ENCODE results near the gene ACOT9. TPM values are rescaled to one million over a fixed set of nuclear protein-coding genes. Genes with fewer than 3 reads are reported as not detected.
"Not testable (repeated sequence)": the region's sequence is repeated elsewhere in the genome, so short reads cannot be mapped to it uniquely, and the experiment has no call there.

Gene ACOT9
- total RNA-seq, 5 donors from 2014 or later (not counting 1 experiment from before 2014, with no cell fraction given), result 15.0 to 22.1 (median 19.2) TPM

- no peaks in the 10 kb centered on the region for H3K36me3 Mint-ChIP-seq
- peaks cover 0 to 3% of the 10 kb centered on the region in 2 experiments for H3K4me1 ChIP-seq (ENCODE audit: control insufficient read depth in 1 of 2, extremely low read depth in 1 of 2, insufficient read depth in 2 of 2, low read length in 2 of 2)
- DNase-seq, result no peak
- no peak overlapping the region for H3K4me3 Mint-ChIP-seq
- H3K36me3 ChIP-seq (ENCODE audit: control insufficient read depth in 2 of 2, extremely low read depth in 1 of 2, insufficient read depth in 1 of 2, low read length in 1 of 2), result peaks cover 0 to 2% of the 10 kb centered on the region in 2 donors
- ATAC-seq (replicated peaks in 1 of 4), result no peak
- H3K4me3 ChIP-seq (ENCODE audit: control insufficient read depth in 1 of 2, extremely low read depth in 1 of 2, low read length in 1 of 2), result no peak overlapping the region
- no peaks in the 10 kb centered on the region for H3K9me3 ChIP-seq
- no CpG with 5 or more reads among the region's 1 CpG for WGBS (ENCODE audit: insufficient coverage)
- ChIA-PET POLR2A (no interaction called here), CTCF (no interaction called here)
- H3K27me3 Mint-ChIP-seq, result peaks cover 0 to 3% of the 10 kb centered on the region in 2 donors
- H3K4me1 Mint-ChIP-seq, result peaks cover 24 to 30% (median 24%) of the 10 kb centered on the region in 3 donors
- no peaks in the 10 kb centered on the region for H3K9me3 Mint-ChIP-seq
- peak overlapping the region; percentile 60 to 90 for H3K27ac Mint-ChIP-seq
- no peaks in the 10 kb centered on the region for H3K27me3 ChIP-seq (replicated peaks in 1 of 2; ENCODE audit: control insufficient read depth in 2 of 2, extremely low read depth in 1 of 2, insufficient read depth in 2 of 2, low read length in 1 of 2)
- no peak overlapping the region for H3K27ac ChIP-seq (ENCODE audit: low read length)
These were observed 81.4 kb downstream of the ACOT9 start for GRCh38 chrX:23661671-23662070.

GRCh38 chrX:23660766-23661132 lies 82.3 kb downstream of the ACOT9 start:
- DNase-seq (no peak), ATAC-seq (replicated peaks in 1 of 4) (no peak)
- ChIA-PET POLR2A (no interaction called here), CTCF (no interaction called here)
- H3K9me3 Mint-ChIP-seq, result no peaks in the 10 kb centered on the region
- Histone ChIP-seq H3K4me1 (ENCODE audit: control insufficient read depth in 1 of 2, extremely low read depth in 1 of 2, insufficient read depth in 2 of 2, low read length in 2 of 2) (peaks cover 0 to 3% of the 10 kb centered on the region in 2 experiments), H3K9me3 (no peaks in the 10 kb centered on the region), H3K27me3 (replicated peaks in 1 of 2; ENCODE audit: control insufficient read depth in 2 of 2, extremely low read depth in 1 of 2, insufficient read depth in 2 of 2, low read length in 1 of 2) (no peaks in the 10 kb centered on the region), H3K27ac (ENCODE audit: low read length) (no peak overlapping the region), H3K36me3 (ENCODE audit: control insufficient read depth in 2 of 2, extremely low read depth in 1 of 2, insufficient read depth in 1 of 2, low read length in 1 of 2) (peaks cover 0 to 2% of the 10 kb centered on the region in 2 donors), H3K4me3 (ENCODE audit: control insufficient read depth in 1 of 2, extremely low read depth in 1 of 2, low read length in 1 of 2) (no peak overlapping the region)
- H3K4me1 Mint-ChIP-seq, result peaks cover 23 to 24% (median 24%) of the 10 kb centered on the region in 3 donors
- WGBS (ENCODE audit: insufficient coverage), result no CpG with 5 or more reads among the region's 2 CpGs
- no peaks in the 10 kb centered on the region for H3K27me3 Mint-ChIP-seq
- H3K36me3 Mint-ChIP-seq, result no peaks in the 10 kb centered on the region
- H3K4me3 Mint-ChIP-seq, result no peak overlapping the region
- H3K27ac Mint-ChIP-seq, result no peak overlapping the region

DNA sequence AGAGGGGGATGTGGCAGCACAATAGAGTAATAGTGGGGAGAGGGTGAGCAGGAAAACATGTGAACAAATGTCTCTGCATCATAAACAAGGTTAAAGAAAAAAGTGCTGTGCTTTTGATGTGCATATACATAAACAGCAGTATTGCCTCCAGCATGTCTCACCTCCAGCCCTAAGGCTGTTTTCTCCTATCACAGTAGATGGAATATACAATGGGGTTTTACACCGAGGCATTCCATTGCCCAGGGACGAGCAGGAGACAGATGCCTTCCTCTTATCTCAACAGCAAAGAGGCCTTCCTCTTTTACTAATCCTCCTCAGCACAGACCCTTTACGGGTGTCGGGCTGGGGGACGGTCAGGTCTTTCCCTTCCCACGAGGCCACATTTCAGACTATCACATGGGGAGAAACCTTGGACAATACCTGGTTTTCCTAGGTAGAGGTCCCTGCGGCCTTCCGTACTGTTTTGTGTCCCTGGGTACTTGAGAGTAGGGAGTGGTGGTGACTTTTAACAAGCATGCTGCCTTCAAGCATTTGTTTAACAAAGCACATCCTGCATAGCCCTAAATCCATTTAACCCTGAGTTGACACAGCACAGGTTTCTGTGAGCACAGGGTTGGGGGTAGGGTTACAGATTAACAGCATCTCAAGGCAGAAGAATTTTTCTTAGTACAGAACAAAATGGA lies 82.9 kb downstream of the ACOT9 start:
- H3K36me3 Mint-ChIP-seq; H3K4me3 Mint-ChIP-seq; DNase-seq; ATAC-seq (replicated peaks in 1 of 4); H3K27me3 ChIP-seq (replicated peaks in 1 of 2; ENCODE audit: control insufficient read depth in 2 of 2, extremely low read depth in 1 of 2, insufficient read depth in 2 of 2, low read length in 1 of 2); H3K9me3 Mint-ChIP-seq; H3K27ac ChIP-seq (ENCODE audit: low read length); H3K27me3 Mint-ChIP-seq; H3K36me3 ChIP-seq (ENCODE audit: control insufficient read depth in 2 of 2, extremely low read depth in 1 of 2, insufficient read depth in 1 of 2, low read length in 1 of 2); H3K9me3 ChIP-seq; H3K4me3 ChIP-seq (ENCODE audit: control insufficient read depth in 1 of 2, extremely low read depth in 1 of 2, low read length in 1 of 2); H3K27ac Mint-ChIP-seq; POLR2A ChIA-PET; CTCF ChIA-PET; H3K4me1 ChIP-seq (ENCODE audit: control insufficient read depth in 1 of 2, extremely low read depth in 1 of 2, insufficient read depth in 2 of 2, low read length in 2 of 2): not testable (repeated sequence)
- WGBS (ENCODE audit: insufficient coverage), result 100% methylated on average over 1 of the region's 8 CpGs
- H3K4me1 Mint-ChIP-seq, result peaks cover 23 to 24% (median 24%) of the 10 kb centered on the region in 3 donors

DNA sequence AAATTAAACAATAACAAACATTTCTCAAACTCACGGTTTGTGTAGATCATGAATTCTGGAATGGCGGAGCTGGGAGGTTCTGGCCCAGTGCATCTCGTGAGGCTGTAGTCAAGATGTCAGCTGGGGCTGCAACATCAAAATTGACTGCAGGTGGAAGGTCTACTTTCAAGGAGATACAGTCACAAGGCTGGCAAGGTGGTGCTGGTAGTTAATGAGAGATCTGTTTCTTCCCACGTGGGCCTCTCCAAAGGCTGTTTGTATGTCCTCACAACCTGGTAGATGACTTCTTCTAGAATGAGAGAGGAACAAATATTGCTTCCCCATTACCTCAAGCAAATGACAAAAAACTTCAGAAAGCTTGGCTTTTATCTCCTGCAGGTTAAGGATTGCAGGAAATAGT lies 83.7 kb downstream of the ACOT9 start:
- H3K36me3 Mint-ChIP-seq, result no peaks in the 10 kb centered on the region
- POLR2A ChIA-PET, result no interaction called here
- H3K9me3 ChIP-seq, result no peaks in the 10 kb centered on the region
- H3K4me3 ChIP-seq (ENCODE audit: control insufficient read depth in 1 of 2, extremely low read depth in 1 of 2, low read length in 1 of 2), result no peak overlapping the region
- H3K27me3 ChIP-seq (replicated peaks in 1 of 2; ENCODE audit: control insufficient read depth in 2 of 2, extremely low read depth in 1 of 2, insufficient read depth in 2 of 2, low read length in 1 of 2), result no peaks in the 10 kb centered on the region
- no peak overlapping the region for H3K27ac Mint-ChIP-seq
- H3K9me3 Mint-ChIP-seq, result no peaks in the 10 kb centered on the region
- ATAC-seq (replicated peaks in 1 of 4), result no peak
- H3K4me1 Mint-ChIP-seq, result peaks cover 23 to 24% (median 24%) of the 10 kb centered on the region in 3 donors
- no peak overlapping the region for H3K27ac ChIP-seq (ENCODE audit: low read length)
- no CpG with 5 or more reads among the region's 4 CpGs for WGBS (ENCODE audit: insufficient coverage)
- H3K4me3 Mint-ChIP-seq, result no peak overlapping the region
- DNase-seq, result no peak
- peaks cover 0 to under 1% of the 10 kb centered on the region in 2 donors for H3K27me3 Mint-ChIP-seq
- peaks cover 0 to 2% of the 10 kb centered on the region in 2 donors for H3K36me3 ChIP-seq (ENCODE audit: control insufficient read depth in 2 of 2, extremely low read depth in 1 of 2, insufficient read depth in 1 of 2, low read length in 1 of 2)
- CTCF ChIA-PET, result no interaction called here
- H3K4me1 ChIP-seq (ENCODE audit: control insufficient read depth in 1 of 2, extremely low read depth in 1 of 2, insufficient read depth in 2 of 2, low read length in 2 of 2), result peaks cover 0 to 3% of the 10 kb centered on the region in 2 experiments

GRCh38 chrX:23656684-23657083 lies 86.4 kb downstream of the ACOT9 start:
- Mint-ChIP-seq H3K27ac (no peak overlapping the region), H3K9me3 (no peaks in the 10 kb centered on the region), H3K27me3 (peaks cover 0 to 16% of the 10 kb centered on the region in 2 donors), H3K36me3 (no peaks in the 10 kb centered on the region), H3K4me3 (no peak overlapping the region), H3K4me1 (peaks cover 10 to 11% (median 10%) of the 10 kb centered on the region in 3 donors)
- peaks cover 0 to 2% of the 10 kb centered on the region in 2 donors for H3K36me3 ChIP-seq (ENCODE audit: control insufficient read depth in 2 of 2, extremely low read depth in 1 of 2, insufficient read depth in 1 of 2, low read length in 1 of 2)
- CTCF ChIA-PET, result interaction anchor here in 1 of 2 donors (0.6 kb wide), 1 partner anchor 1681 kb away, joined by 7 read pairs; no protein-coding TSS in a partner anchor
- ATAC-seq (replicated peaks in 1 of 4) (no peak), DNase-seq (no peak)
- no peaks in the 10 kb centered on the region for H3K9me3 ChIP-seq
- H3K4me1 ChIP-seq (ENCODE audit: control insufficient read depth in 1 of 2, extremely low read depth in 1 of 2, insufficient read depth in 2 of 2, low read length in 2 of 2), result no peaks in the 10 kb centered on the region
- H3K27ac ChIP-seq (ENCODE audit: low read length), result no peak overlapping the region
- H3K27me3 ChIP-seq (replicated peaks in 1 of 2; ENCODE audit: control insufficient read depth in 2 of 2, extremely low read depth in 1 of 2, insufficient read depth in 2 of 2, low read length in 1 of 2), result no peaks in the 10 kb centered on the region
- POLR2A ChIA-PET, result no interaction called here
- no peak overlapping the region for H3K4me3 ChIP-seq (ENCODE audit: control insufficient read depth in 1 of 2, extremely low read depth in 1 of 2, low read length in 1 of 2)
- WGBS (ENCODE audit: insufficient coverage), result no CpG with 5 or more reads among the region's 3 CpGs

GRCh38 chrX:23656091-23656490 lies 87.0 kb downstream of the ACOT9 start:
- Mint-ChIP-seq H3K27ac (no peak overlapping the region), H3K9me3 (no peaks in the 10 kb centered on the region), H3K36me3 (no peaks in the 10 kb centered on the region), H3K4me3 (no peak overlapping the region), H3K4me1 (peaks cover 4 to 5% (median 4%) of the 10 kb centered on the region in 3 donors), H3K27me3 (peaks cover 0 to 18% of the 10 kb centered on the region in 2 donors)
- CTCF ChIA-PET, result no interaction called here
- WGBS (ENCODE audit: insufficient coverage), result 33% methylated on average over 1 of the region's 5 CpGs
- ATAC-seq (replicated peaks in 1 of 4) (no peak), DNase-seq (no peak)
- H3K36me3 ChIP-seq (ENCODE audit: control insufficient read depth in 2 of 2, extremely low read depth in 1 of 2, insufficient read depth in 1 of 2, low read length in 1 of 2), result peaks cover 0 to 2% of the 10 kb centered on the region in 2 donors
- no peak overlapping the region for H3K4me3 ChIP-seq (ENCODE audit: control insufficient read depth in 1 of 2, extremely low read depth in 1 of 2, low read length in 1 of 2)
- H3K27ac ChIP-seq (ENCODE audit: low read length), result no peak overlapping the region
- POLR2A ChIA-PET, result no interaction called here
- no peaks in the 10 kb centered on the region for H3K9me3 ChIP-seq
- H3K27me3 ChIP-seq (replicated peaks in 1 of 2; ENCODE audit: control insufficient read depth in 2 of 2, extremely low read depth in 1 of 2, insufficient read depth in 2 of 2, low read length in 1 of 2), result no peaks in the 10 kb centered on the region
- H3K4me1 ChIP-seq (ENCODE audit: control insufficient read depth in 1 of 2, extremely low read depth in 1 of 2, insufficient read depth in 2 of 2, low read length in 2 of 2), result no peaks in the 10 kb centered on the region
